H1 (cell line): ENCODE measurements around the gene SCO2. TPM values are rescaled to one million over a fixed set of nuclear protein-coding genes. Genes with fewer than 3 reads are reported as not detected.

Experiments
- BACH1 ChIP-seq: IDR thresholded peaks from 2 replicates; pipeline ENCODE4 v1.6.1; 2012; ENCODE audit warnings: low read length, improper control_type of control experiment
- GABPA ChIP-seq: IDR thresholded peaks from 2 replicates; pipeline ENCODE4 v1.6.1; 2011; ENCODE audit warnings: mild to moderate bottlenecking, low read length, moderate library complexity, borderline replicate concordance; ENCODE audit not compliant: insufficient read depth
- RNF2 ChIP-seq: fragments of 200-900, 300-1000 bp; sonication (generic); IDR thresholded peaks from 2 replicates; pipeline ENCODE4 v1.7.1; 2016; ENCODE audit warnings: borderline replicate concordance, low read depth, mild to moderate bottlenecking, antibody characterized with exemption, low read length; ENCODE audit not compliant: poor library complexity, severe bottlenecking; ENCODE audit errors: missing control alignments
- SP1 ChIP-seq: IDR thresholded peaks from 2 replicates; pipeline ENCODE4 v1.6.1; 2011; ENCODE audit warnings: low read depth, low read length
- SP2 ChIP-seq: IDR thresholded peaks from 2 replicates; pipeline ENCODE4 v1.6.1; 2012; ENCODE audit warnings: mild to moderate bottlenecking, low read length, inconsistent platforms
- polyA plus RNA-seq, 7 experiments: library from polyadenylated mRNA; depleted of rRNA in 3 of 7; stranded (reverse) in 5 of 7; unstranded in 2 of 7; fragments of >200 nt in 5 of 7; fragments of 200-250 nt in 2 of 7; gene quantifications; 1 replicate in 5 of 7; 2 replicates in 1 of 7; 4 replicates in 1 of 7; pipeline versions ENCODE4 v1.2.1 to v1.2.3, GENCODE V29; 2011 to 2013; ENCODE audit warnings: missing spikeins in 2 of 7, mixed read lengths in 2 of 7
- total RNA-seq: library from RNA; stranded (reverse); fragmentation: NEBNext Ultra II Directional; extraction: Animal tissue kit (Norgen Biotek cat#: 25700); gene quantifications from 2 replicates; pipeline ENCODE4 v1.2.1, GENCODE V29; 2021

The SCO2 gene
- total and polyA plus RNA-seq, 2 of the 8 experiments (the other 6 are each of a cell fraction or from before 2014, with no cell fraction given): 2.0 TPM; not detected in 1

GRCh38 chr22:50519151-50519550 is 6.2 kb downstream of the SCO2 start (continued):
- TF ChIP-seq GABPA (no peak), BACH1 (no peak), SP1 (no peak), SP2 (no peak), RNF2 (no peak)
